Measurements from ENCODE around the gene B9D1. TPM values are rescaled to one million over a fixed set of nuclear protein-coding genes. Genes with fewer than 3 reads are reported as not detected.

Gene B9D1
- total RNA-seq, 1 experiment from 2014 or later, result 20.0 TPM

DNA sequence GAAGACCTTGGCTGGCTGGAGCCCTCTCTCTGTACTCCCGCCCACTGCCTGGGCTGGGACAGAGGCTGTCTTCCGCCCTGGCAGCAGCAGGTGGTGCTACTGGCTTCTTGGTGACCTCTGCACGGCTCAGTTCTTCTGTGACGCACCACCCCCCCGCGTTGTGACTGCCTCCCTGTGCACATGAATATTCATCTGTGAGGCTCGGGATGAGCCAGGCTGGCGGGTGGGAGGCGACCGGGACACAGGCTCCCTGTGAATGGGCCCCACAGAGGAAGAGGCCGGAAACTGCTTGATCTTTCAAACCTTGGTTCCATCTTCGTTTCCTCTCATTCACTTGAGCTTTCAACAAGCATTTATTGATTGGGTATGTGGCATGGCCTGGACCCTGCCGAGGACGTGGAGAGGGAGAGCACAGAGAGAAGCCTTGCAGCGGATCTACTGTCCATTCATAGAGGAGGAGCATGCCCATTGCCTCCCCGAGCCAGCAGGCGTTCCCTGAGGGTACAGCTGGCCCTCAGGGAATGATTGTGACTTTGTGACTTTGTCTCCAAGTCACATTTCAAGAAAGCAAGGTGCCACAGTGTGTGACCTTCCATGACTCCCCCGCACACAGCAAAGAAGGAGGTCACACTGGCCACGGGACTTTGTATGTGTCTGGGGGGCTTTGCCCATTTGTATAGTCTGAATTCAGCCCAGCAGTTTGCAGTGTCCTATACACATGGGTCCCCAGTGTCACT is 45.0 kb downstream of the B9D1 start:
- CTCF ChIA-PET, result interaction anchor here (0.7 to 1.1 kb wide), 2 partner anchors 20 to 339 kb away, joined by 3 to 4 read pairs; no protein-coding TSS in a partner anchor
- H2AFZ ChIP-seq (ENCODE audit: low read depth, low read length, poor library complexity, severe bottlenecking), result no peak overlapping the region

More for the DNA sequence above, 45.0 kb downstream of the B9D1 start:
- no peaks in the 10 kb centered on the region for H4K20me1 ChIP-seq (ENCODE audit: insufficient read depth)
- DNase-seq (ENCODE audit: low read depth, low spot score) (peak; percentile 57), ATAC-seq (peak; percentile 99)
- H3K9me3 ChIP-seq (ENCODE audit: control insufficient read depth in 1 of 2, insufficient read depth in 1 of 2, low read depth in 1 of 2, low read length in 2 of 2), result no peaks in the 10 kb centered on the region
- peak overlapping the region; percentile 41 for H3K27ac ChIP-seq (ENCODE audit: low read depth, low read length)
- H3K27me3 ChIP-seq (ENCODE audit: insufficient read depth, low read length), result no peaks in the 10 kb centered on the region
- no peaks in the 10 kb centered on the region for H3K79me2 ChIP-seq (ENCODE audit: insufficient read depth, low read length)
- ChIA-PET POLR2A (interaction anchor here (0.7 kb wide), 1 partner anchor 21 kb away, joined by 4 read pairs; no protein-coding TSS in a partner anchor), RAD21 (ENCODE audit: low non-redundant PET in 1 of 2, low total read pairs in 2 of 2, uncharacterized antibody in 2 of 2, unreplicated experiment in 2 of 2) (no interaction called here)
- H3K4me2 ChIP-seq (ENCODE audit: low read length), result peak overlapping the region; percentile 58
- no TSS peak for BruUV-seq (replicated peaks)
- peaks cover 13 to 28% of the 10 kb centered on the region in 2 experiments for H3K4me1 ChIP-seq (ENCODE audit: control insufficient read depth in 1 of 2, insufficient read depth in 2 of 2, low read length in 2 of 2)
- peak overlapping the region in 1 of 2 experiments; percentile 5; a peak in 1 of 4 replicates for H3K4me3 ChIP-seq (replicated peaks in 1 of 2; ENCODE audit: low read depth in 1 of 2, low read length in 2 of 2)
- H3K9ac ChIP-seq (ENCODE audit: low read length), result peak overlapping the region; percentile 21
- TF ChIP-seq, protein P1, sequence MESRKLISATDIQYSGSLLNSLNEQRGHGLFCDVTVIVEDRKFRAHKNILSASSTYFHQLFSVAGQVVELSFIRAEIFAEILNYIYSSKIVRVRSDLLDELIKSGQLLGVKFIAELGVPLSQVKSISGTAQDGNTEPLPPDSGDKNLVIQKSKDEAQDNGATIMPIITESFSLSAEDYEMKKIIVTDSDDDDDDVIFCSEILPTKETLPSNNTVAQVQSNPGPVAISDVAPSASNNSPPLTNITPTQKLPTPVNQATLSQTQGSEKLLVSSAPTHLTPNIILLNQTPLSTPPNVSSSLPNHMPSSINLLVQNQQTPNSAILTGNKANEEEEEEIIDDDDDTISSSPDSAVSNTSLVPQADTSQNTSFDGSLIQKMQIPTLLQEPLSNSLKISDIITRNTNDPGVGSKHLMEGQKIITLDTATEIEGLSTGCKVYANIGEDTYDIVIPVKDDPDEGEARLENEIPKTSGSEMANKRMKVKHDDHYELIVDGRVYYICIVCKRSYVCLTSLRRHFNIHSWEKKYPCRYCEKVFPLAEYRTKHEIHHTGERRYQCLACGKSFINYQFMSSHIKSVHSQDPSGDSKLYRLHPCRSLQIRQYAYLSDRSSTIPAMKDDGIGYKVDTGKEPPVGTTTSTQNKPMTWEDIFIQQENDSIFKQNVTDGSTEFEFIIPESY (IDR thresholded peaks at IDR 0.05; ENCODE audit: extremely low read depth, insufficient replicate concordance, low read length), result no peak
- no peak for TF ChIP-seq CBX3 (IDR thresholded peaks at IDR 0.05; ENCODE audit: low read depth)
- TF ChIP-seq JUND (IDR thresholded peaks at IDR 0.05), result no peak
- TF ChIP-seq, protein P2, sequence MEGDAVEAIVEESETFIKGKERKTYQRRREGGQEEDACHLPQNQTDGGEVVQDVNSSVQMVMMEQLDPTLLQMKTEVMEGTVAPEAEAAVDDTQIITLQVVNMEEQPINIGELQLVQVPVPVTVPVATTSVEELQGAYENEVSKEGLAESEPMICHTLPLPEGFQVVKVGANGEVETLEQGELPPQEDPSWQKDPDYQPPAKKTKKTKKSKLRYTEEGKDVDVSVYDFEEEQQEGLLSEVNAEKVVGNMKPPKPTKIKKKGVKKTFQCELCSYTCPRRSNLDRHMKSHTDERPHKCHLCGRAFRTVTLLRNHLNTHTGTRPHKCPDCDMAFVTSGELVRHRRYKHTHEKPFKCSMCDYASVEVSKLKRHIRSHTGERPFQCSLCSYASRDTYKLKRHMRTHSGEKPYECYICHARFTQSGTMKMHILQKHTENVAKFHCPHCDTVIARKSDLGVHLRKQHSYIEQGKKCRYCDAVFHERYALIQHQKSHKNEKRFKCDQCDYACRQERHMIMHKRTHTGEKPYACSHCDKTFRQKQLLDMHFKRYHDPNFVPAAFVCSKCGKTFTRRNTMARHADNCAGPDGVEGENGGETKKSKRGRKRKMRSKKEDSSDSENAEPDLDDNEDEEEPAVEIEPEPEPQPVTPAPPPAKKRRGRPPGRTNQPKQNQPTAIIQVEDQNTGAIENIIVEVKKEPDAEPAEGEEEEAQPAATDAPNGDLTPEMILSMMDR (IDR thresholded peaks at IDR 0.05 in 2 of 3, conservative IDR thresholded peaks at IDR 0.05 in 1 of 3; ENCODE audit: borderline replicate concordance in 1 of 3, insufficient read depth in 1 of 3, low read depth in 2 of 3, low read length in 2 of 3), result peak; percentile 17 to 49 (median 46); a peak in 5 of 6 replicates
- TF ChIP-seq SIN3A (IDR thresholded peaks at IDR 0.05; ENCODE audit: low read depth), result no peak
- peak; percentile 38; the same call in 1 of the 2 replicates for TF ChIP-seq SP1 (IDR thresholded peaks at IDR 0.05; ENCODE audit: low read depth)
- TF ChIP-seq, protein P3, sequence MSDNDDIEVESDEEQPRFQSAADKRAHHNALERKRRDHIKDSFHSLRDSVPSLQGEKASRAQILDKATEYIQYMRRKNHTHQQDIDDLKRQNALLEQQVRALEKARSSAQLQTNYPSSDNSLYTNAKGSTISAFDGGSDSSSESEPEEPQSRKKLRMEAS (IDR thresholded peaks at IDR 0.05), result peak; percentile 48; the same call in 1 of the 2 replicates
- TF ChIP-seq ZNF274 (IDR thresholded peaks at IDR 0.05; ENCODE audit: low read depth, low read length), result no peak
- TF ChIP-seq RAD21 (IDR thresholded peaks at IDR 0.05; ENCODE audit: low read depth), result peak; percentile 69
- no peak for TF ChIP-seq TCF7L2 (IDR thresholded peaks at IDR 0.05; ENCODE audit: borderline replicate concordance, extremely low read depth, insufficient read depth, insufficient read length)
- 0 out of 2 replicates have a peak, but pooled peaks have one; percentile 19 for TF ChIP-seq EGR1 (IDR thresholded peaks at IDR 0.05; ENCODE audit: low read depth)
- intact Hi-C loops (cut with micrococcal nuclease), result no loop called here
- H3K9me2 ChIP-seq (ENCODE audit: insufficient read depth), result no peaks in the 10 kb centered on the region
- peaks cover 2 to 11% of the 10 kb centered on the region in 2 experiments; a peak in 1 of 4 replicates for H3K36me3 ChIP-seq (ENCODE audit: control insufficient read depth in 1 of 2, insufficient read depth in 2 of 2, low read length in 2 of 2)

Data from HCT116 (cell line).